Testis (tissue), 3 donors: ENCODE results near the gene TNN. TPM values are rescaled to one million over a fixed set of nuclear protein-coding genes. Genes with fewer than 3 reads are reported as not detected.

Experiments used
- DNase-seq: peaks from one replicate; pipeline ENCODE4 v3.0.0-alpha.2; 2019
- H3K27ac ChIP-seq, 2 donors: fragments of 200-600 bp; sonication (generic); one replicate each; pipeline ENCODE4 v1.5.1; 2019
- H3K27me3 ChIP-seq: fragments of 200-600 bp; sonication (generic); one replicate; pipeline ENCODE4 v1.5.1; 2019
- H3K36me3 ChIP-seq: fragments of 200-600 bp; sonication (generic); one replicate; pipeline ENCODE4 v1.5.1; 2017; ENCODE audit warnings: low read depth; ENCODE audit errors: missing control alignments
- H3K4me1 ChIP-seq: fragments of 200-600 bp; sonication (generic); one replicate; pipeline ENCODE4 v1.5.1; 2019
- H3K4me3 ChIP-seq, 2 donors: fragments of 200-600 bp; sonication (generic); one replicate each; pipeline ENCODE4 v1.5.1; 2017 to 2019
- H3K9me3 ChIP-seq: fragments of 200-600 bp; sonication (generic); one replicate; pipeline ENCODE4 v1.5.1; 2017
- CTCF ChIP-seq, 3 experiments: fragments of 450-650 bp in 2 of 3; fragments of 200-600 bp in 1 of 3; sonication (generic) in 1 of 3; IDR thresholded peaks; one replicate each; pipeline ENCODE4 v1.5.1; 2016 to 2019; ENCODE audit warnings: antibody characterized with exemption in 3 of 3, mild to moderate bottlenecking in 2 of 3, moderate library complexity in 1 of 3
- POLR2A ChIP-seq: fragments of 450-650 bp; IDR thresholded peaks from one replicate; pipeline ENCODE4 v1.6.1; 2017; ENCODE audit warnings: antibody characterized with exemption, mild to moderate bottlenecking, moderate library complexity
- WGBS, 2 donors: methylation state at CpG; one replicate each; pipeline ENCODE4 v1.1.5; 2018; 5-methylcytosine and 5-hydroxymethylcytosine counted together
- intact Hi-C: fragments of 100-400 bp; cut with DNase I; formaldehyde crosslinking; loops from one replicate; pipeline ENCODE4 v1.15.1; 2023; ENCODE audit warnings: low total_unique reads
- polyA plus RNA-seq: library from polyadenylated mRNA; stranded (reverse); fragments of 350-450 nt; fragmentation: Illumina TruSeq; extraction: RNeasy Lipid Tissue Mini Kit (QIAGEN cat#74804); gene quantifications from one replicate; pipeline ENCODE4 v1.2.3, GENCODE V29; 2014; ENCODE audit warnings: low read depth, low replicate concordance; ENCODE audit not compliant: insufficient read depth
- total RNA-seq, 2 donors: library from RNA; depleted of rRNA; stranded (reverse); fragments of >200 nt; gene quantifications; one replicate each; pipeline ENCODE4 v1.2.3, GENCODE V29; 2016

TNN gene
- total and polyA plus RNA-seq, 3 donors from 2014 or later, result 0.16 to 0.37 (median 0.22) TPM

- TF ChIP-seq POLR2A (no peak), CTCF (IDR thresholded peaks at IDR 0.05) (no peak)
- Histone ChIP-seq H3K4me3 (no peak overlapping the region), H3K36me3 (no peaks in the 10 kb centered on the region), H3K27ac (no peak overlapping the region), H3K9me3 (no peaks in the 10 kb centered on the region), H3K27me3 (no peaks in the 10 kb centered on the region), H3K4me1 (no peaks in the 10 kb centered on the region)
- intact Hi-C loops, result no loop called here
- WGBS, 2 donors, result 82 to 87% methylated on average over 9 of the region's 9 CpGs
- no peak for DNase-seq
Measured at GRCh38 chr1:175171036-175171913, 103.6 kb downstream of the TNN start.

GRCh38 chr1:175172503-175172902 lies 104.9 kb downstream of the TNN start:
- H3K9me3 ChIP-seq, result no peaks in the 10 kb centered on the region
- no peaks in the 10 kb centered on the region for H3K27me3 ChIP-seq
- H3K27ac ChIP-seq, result no peak overlapping the region
- intact Hi-C loops, result no loop called here
- H3K4me3 ChIP-seq, result no peak overlapping the region
- no peak for TF ChIP-seq POLR2A
- no peak for TF ChIP-seq CTCF (IDR thresholded peaks at IDR 0.05)
- no peak for DNase-seq
- H3K4me1 ChIP-seq, result no peaks in the 10 kb centered on the region
- H3K36me3 ChIP-seq, result no peaks in the 10 kb centered on the region
- WGBS, 2 donors, result 92 to 98% methylated on average over 3 of the region's 3 CpGs

GRCh38 chr1:175173531-175173930 lies 105.9 kb downstream of the TNN start:
- H3K27me3 ChIP-seq, result no peaks in the 10 kb centered on the region
- no peak for DNase-seq
- TF ChIP-seq CTCF (IDR thresholded peaks at IDR 0.05), result no peak
- TF ChIP-seq POLR2A, result no peak
- H3K4me3 ChIP-seq, result no peak overlapping the region
- WGBS, 2 donors, result 83 to 90% methylated on average over 7 of the region's 7 CpGs
- H3K9me3 ChIP-seq, result no peaks in the 10 kb centered on the region
- H3K36me3 ChIP-seq, result no peaks in the 10 kb centered on the region
- no peaks in the 10 kb centered on the region for H3K4me1 ChIP-seq
- intact Hi-C loops, result no loop called here
- no peak overlapping the region for H3K27ac ChIP-seq

GRCh38 chr1:175174309-175175102 lies 106.9 kb downstream of the TNN start:
- H3K27me3 ChIP-seq, result no peaks in the 10 kb centered on the region
- no peaks in the 10 kb centered on the region for H3K4me1 ChIP-seq
- intact Hi-C loops, result no loop called here
- no peak overlapping the region for H3K27ac ChIP-seq
- H3K4me3 ChIP-seq, result no peak overlapping the region
- no peaks in the 10 kb centered on the region for H3K9me3 ChIP-seq
- WGBS, 2 donors, result 81 to 89% methylated on average over 5 of the region's 5 CpGs
- no peak for TF ChIP-seq CTCF (IDR thresholded peaks at IDR 0.05)
- no peak for TF ChIP-seq POLR2A
- no peak for DNase-seq
- H3K36me3 ChIP-seq, result no peaks in the 10 kb centered on the region
